22Rv1 (cell line): Measurements from ENCODE around the gene FGF5.
"Not testable (repeated sequence)": the region's sequence is repeated elsewhere in the genome, so short reads cannot be mapped to it uniquely, and the experiment has no call there.

Experiments
- H3K27ac ChIP-seq: fragments of 450-650 bp; 2 replicates; pipeline ENCODE4 v1.5.1; 2017
- CTCF ChIP-seq: fragments of 450-650 bp; IDR thresholded peaks from 2 replicates; pipeline ENCODE4 v1.5.1; 2017; ENCODE audit warnings: mild to moderate bottlenecking
- ZFX ChIP-seq: fragments of 450-650 bp; IDR thresholded peaks from 2 replicates; pipeline ENCODE4 v1.6.1; 2017; ENCODE audit warnings: antibody characterized with exemption, borderline replicate concordance

Gene FGF5

GRCh38 chr4:80307774-80308465 lies 41.5 kb downstream of the FGF5 start:
- no peak for TF ChIP-seq CTCF
- H3K27ac ChIP-seq = no peak overlapping the region

- TF ChIP-seq CTCF (no peak), ZFX (no peak)
- no peak overlapping the region for H3K27ac ChIP-seq
These were observed 42.0 kb downstream of the FGF5 start for GRCh38 chr4:80308466-80308822.

- no peak overlapping the region for H3K27ac ChIP-seq
- no peak for TF ChIP-seq CTCF
- no peak for TF ChIP-seq ZFX
These were observed 43.0 kb downstream of the FGF5 start for GRCh38 chr4:80309294-80310004.

GRCh38 chr4:80311130-80311529 lies 44.7 kb downstream of the FGF5 start:
- TF ChIP-seq ZFX (no peak), CTCF (no peak)
- no peak overlapping the region for H3K27ac ChIP-seq

GRCh38 chr4:80312124-80312523 lies 45.7 kb downstream of the FGF5 start:
- no peak overlapping the region for H3K27ac ChIP-seq
- TF ChIP-seq CTCF (no peak), ZFX (no peak)

GRCh38 chr4:80313627-80314026 lies 47.2 kb downstream of the FGF5 start:
- TF ChIP-seq ZFX (no peak), CTCF (no peak)
- H3K27ac ChIP-seq = no peak overlapping the region

- H3K27ac ChIP-seq = not testable (repeated sequence)
These were observed 49.4 kb downstream of the FGF5 start for GRCh38 chr4:80315848-80316247.
